ENCODE data around the gene ECM1.

DNA sequence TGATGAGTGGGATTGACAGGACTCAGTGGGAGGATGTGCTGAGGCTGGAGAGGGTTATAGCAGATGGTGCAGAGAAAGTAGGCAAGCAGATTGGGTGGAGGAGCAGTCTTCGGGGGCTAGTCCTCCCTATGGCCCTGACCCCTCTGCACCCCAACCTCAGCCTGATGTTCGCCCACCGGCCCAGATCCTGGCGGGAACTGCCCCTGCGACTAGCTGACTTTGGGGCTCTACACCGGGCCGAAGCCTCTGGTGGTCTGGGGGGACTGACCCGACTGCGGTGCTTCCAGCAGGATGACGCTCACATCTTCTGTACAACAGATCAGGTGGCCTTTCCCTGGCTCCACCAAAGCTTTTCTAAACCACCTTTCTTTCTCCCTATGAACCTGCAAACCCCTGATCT is 9.6 kb upstream of the ECM1 start:
- TF ChIP-seq, protein P1, sequence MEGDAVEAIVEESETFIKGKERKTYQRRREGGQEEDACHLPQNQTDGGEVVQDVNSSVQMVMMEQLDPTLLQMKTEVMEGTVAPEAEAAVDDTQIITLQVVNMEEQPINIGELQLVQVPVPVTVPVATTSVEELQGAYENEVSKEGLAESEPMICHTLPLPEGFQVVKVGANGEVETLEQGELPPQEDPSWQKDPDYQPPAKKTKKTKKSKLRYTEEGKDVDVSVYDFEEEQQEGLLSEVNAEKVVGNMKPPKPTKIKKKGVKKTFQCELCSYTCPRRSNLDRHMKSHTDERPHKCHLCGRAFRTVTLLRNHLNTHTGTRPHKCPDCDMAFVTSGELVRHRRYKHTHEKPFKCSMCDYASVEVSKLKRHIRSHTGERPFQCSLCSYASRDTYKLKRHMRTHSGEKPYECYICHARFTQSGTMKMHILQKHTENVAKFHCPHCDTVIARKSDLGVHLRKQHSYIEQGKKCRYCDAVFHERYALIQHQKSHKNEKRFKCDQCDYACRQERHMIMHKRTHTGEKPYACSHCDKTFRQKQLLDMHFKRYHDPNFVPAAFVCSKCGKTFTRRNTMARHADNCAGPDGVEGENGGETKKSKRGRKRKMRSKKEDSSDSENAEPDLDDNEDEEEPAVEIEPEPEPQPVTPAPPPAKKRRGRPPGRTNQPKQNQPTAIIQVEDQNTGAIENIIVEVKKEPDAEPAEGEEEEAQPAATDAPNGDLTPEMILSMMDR (optimal IDR thresholded peaks at IDR 0.05 in 1 of 3, IDR thresholded peaks at IDR 0.05 in 1 of 3, conservative IDR thresholded peaks at IDR 0.05 in 1 of 3; ENCODE audit: extremely low read depth in 1 of 3, insufficient read depth in 2 of 3, low read length in 3 of 3), result no peak
- TF ChIP-seq EZH2 (IDR thresholded peaks at IDR 0.05; ENCODE audit: low read length), result no peak

All from keratinocyte (primary cell).